Stimulated activated CD8-positive, alpha-beta memory T cell treated with anti-CD3 and anti-CD28 coated beads, Interleukin-7, amount 100 ng/mL, for 4 hours (primary cell): Measurements from ENCODE around the gene ARPIN.
A peak's percentile ranks its signal among the peaks of the same experiment; 100 is the strongest.
"Not testable (repeated sequence)": the region's sequence is repeated elsewhere in the genome, so short reads cannot be mapped to it uniquely, and the experiment has no call there.

ENCODE experiments used
- DNase-seq, 2 donors: peaks; one replicate each; pipeline ENCODE4 v3.0.0-alpha.2; 2020; ENCODE audit warnings: low read depth in 2 of 2

Gene ARPIN

GRCh38 chr15:89910891-89911626 is 1.7 kb downstream of the ARPIN start:
- no peak for DNase-seq

GRCh38 chr15:89909611-89910010 is 3.1 kb downstream of the ARPIN start:
- no peak for DNase-seq

GRCh38 chr15:89908226-89908625 is 4.5 kb downstream of the ARPIN start:
- no peak for DNase-seq

GRCh38 chr15:89907289-89907688 is 5.5 kb downstream of the ARPIN start:
- no peak for DNase-seq

GRCh38 chr15:89905846-89906378 is 6.8 kb downstream of the ARPIN start:
- no peak for DNase-seq

GRCh38 chr15:89904519-89904918 is 8.2 kb downstream of the ARPIN start:
- no peak for DNase-seq

GRCh38 chr15:89903858-89904130 is 9.0 kb downstream of the ARPIN start:
- no peak for DNase-seq

GRCh38 chr15:89903015-89903857 is 9.5 kb downstream of the ARPIN start:
- DNase-seq = no peak

GRCh38 chr15:89900849-89901248 is 11.9 kb downstream of the ARPIN start:
- DNase-seq = no peak

GRCh38 chr15:89899951-89900567 is 12.7 kb downstream of the ARPIN start:
- DNase-seq = no peak

GRCh38 chr15:89899295-89899945 is 13.3 kb downstream of the ARPIN start:
- DNase-seq = no peak

GRCh38 chr15:89898614-89899294 is 14.0 kb downstream of the ARPIN start:
- peak in 1 of 2 donors; percentile 8 for DNase-seq

GRCh38 chr15:89898146-89898545 is 14.6 kb downstream of the ARPIN start:
- no peak for DNase-seq

- DNase-seq = peak; percentile 81
These were observed 18.9 kb downstream of the ARPIN start, which contains the start of gene AP3S2 for GRCh38 chr15:89893696-89894447. AP3S2 (minus strand) TSS chr15:89893994; CDS start chr15:89893949, 45 bp downstream.

- no peak for DNase-seq
These were observed 19.7 kb downstream of the ARPIN start for GRCh38 chr15:89893027-89893426.

- DNase-seq = no peak
These were observed 24.4 kb downstream of the ARPIN start for GRCh38 chr15:89888214-89888804.

- no peak for DNase-seq
These were observed 27.1 kb downstream of the ARPIN start for GRCh38 chr15:89885611-89886010.

- DNase-seq = not testable (repeated sequence)
These were observed 27.6 kb downstream of the ARPIN start for GRCh38 chr15:89885179-89885578.

- no peak for DNase-seq
These were observed 29.2 kb downstream of the ARPIN start for GRCh38 chr15:89883518-89883917.

- DNase-seq = no peak
These were observed 32.0 kb downstream of the ARPIN start for GRCh38 chr15:89880727-89881126.
